Lung (tissue), 12 donors: ENCODE measurements around the gene HP1BP3. TPM values are rescaled to one million over a fixed set of nuclear protein-coding genes. Genes with fewer than 3 reads are reported as not detected.

Experiments
- ATAC-seq: fragments of 200-7000 bp; cut with Tn5 transposase; one replicate; pipeline ENCODE4 v1.9.1; 2020; ENCODE audit warnings: moderate number of reproducible peaks; ENCODE audit not compliant: insufficient read depth, low FRiP score
- DNase-seq, 3 donors: peaks; one replicate each; pipeline ENCODE4 v3.0.0-alpha.2; 2013 to 2017
- H3K27ac ChIP-seq, 2 donors: one replicate each; pipeline ENCODE4 v1.5.1; 2013; ENCODE audit warnings: mild to moderate bottlenecking in 2 of 2, moderate library complexity in 2 of 2, control low read depth in 1 of 2, inconsistent platforms in 1 of 2, low read depth in 1 of 2, low read length in 1 of 2
- H3K27me3 ChIP-seq, 3 donors: one replicate each; pipeline ENCODE4 v1.5.1; 2013; ENCODE audit warnings: low read length in 2 of 3; ENCODE audit not compliant: control insufficient read depth in 3 of 3, insufficient read depth in 3 of 3
- H3K36me3 ChIP-seq, 4 donors: one replicate each; pipeline ENCODE4 v1.5.1; 2013; ENCODE audit warnings: low read length in 4 of 4, mild to moderate bottlenecking in 1 of 4, moderate library complexity in 1 of 4; ENCODE audit not compliant: control insufficient read depth in 4 of 4, insufficient read depth in 4 of 4
- H3K4me1 ChIP-seq, 5 donors: one replicate each; pipeline ENCODE4 v1.5.1; 2013; ENCODE audit warnings: low read length in 5 of 5, mild to moderate bottlenecking in 2 of 5, moderate library complexity in 1 of 5; ENCODE audit not compliant: control insufficient read depth in 5 of 5, insufficient read depth in 5 of 5
- H3K4me3 ChIP-seq: one replicate; pipeline ENCODE4 v1.5.1; 2013; ENCODE audit warnings: mild to moderate bottlenecking, control low read depth, moderate library complexity
- H3K9ac ChIP-seq, 2 donors: one replicate each; pipeline ENCODE4 v1.5.1; 2013; ENCODE audit warnings: low read length in 2 of 2, control low read depth in 1 of 2; ENCODE audit not compliant: insufficient read depth in 1 of 2
- H3K9me3 ChIP-seq, 4 donors: one replicate each; pipeline ENCODE4 v1.5.1; 2013; ENCODE audit warnings: low read length in 3 of 4, mild to moderate bottlenecking in 1 of 4, moderate library complexity in 1 of 4; ENCODE audit not compliant: control insufficient read depth in 4 of 4, insufficient read depth in 3 of 4
- CTCF ChIP-seq: IDR thresholded peaks from 2 replicates; pipeline ENCODE4 v1.5.1; 2012; ENCODE audit warnings: mild to moderate bottlenecking; ENCODE audit errors: control extremely low read depth, extremely low read depth
- WGBS, 2 donors: extraction: QIAGEN DNeasy Blood & Tissue Kit; methylation state at CpG; one replicate each; pipeline ENCODE4 v1.1.7; 2013; 5-methylcytosine and 5-hydroxymethylcytosine counted together
- polyA plus RNA-seq, 2 donors: library from polyadenylated mRNA; stranded (reverse); fragments of 200-250 nt; gene quantifications; one replicate each; pipeline ENCODE4 v1.2.1, GENCODE V29; 2013
- total RNA-seq, 2 donors: library from RNA; depleted of rRNA in 1 of 2; stranded (reverse); fragments of >200 nt in 1 of 2; gene quantifications; one replicate each; pipeline ENCODE4 v1.2.1, GENCODE V29; 2014 to 2021
- donor health status: control.
- donor health status: control.
- donor health status: Bipolar disorder and iron deficiency.
- donor health status: healthy.
- donor health status: DM: yes; HTN: yes; CAD: no.

The HP1BP3 gene
- total and polyA plus RNA-seq, 4 donors: 63.0 to 316 (median 118) TPM

- no peak for TF ChIP-seq CTCF
Observed at GRCh38 chr1:20775700-20776099, 11.4 kb downstream of the HP1BP3 start.

GRCh38 chr1:20771780-20772179 is 15.3 kb downstream of the HP1BP3 start:
- no peaks in the 10 kb centered on the region for H3K9me3 ChIP-seq
- 90 to 94% methylated on average over 3 of the region's 3 CpGs for WGBS, 2 donors
- no peaks in the 10 kb centered on the region for H3K4me1 ChIP-seq
- H3K9ac ChIP-seq: no peak overlapping the region
- no peak overlapping the region for H3K4me3 ChIP-seq
- H3K27ac ChIP-seq: no peak overlapping the region
- DNase-seq (no peak), ATAC-seq (no peak)
- H3K27me3 ChIP-seq: no peaks in the 10 kb centered on the region
- TF ChIP-seq CTCF: no peak
- H3K36me3 ChIP-seq: peaks cover 25 to 74% (median 38%) of the 10 kb centered on the region in 4 donors

More at GRCh38 chr1:20775700-20776099, 11.4 kb downstream of the HP1BP3 start:
- no peak for ATAC-seq
- no peak overlapping the region for H3K4me3 ChIP-seq
- no peaks in the 10 kb centered on the region for H3K9me3 ChIP-seq
- H3K27ac ChIP-seq: no peak overlapping the region
- DNase-seq: no peak
- WGBS, 2 donors: 88 to 91% methylated on average over 4 of the region's 4 CpGs
- no peak overlapping the region for H3K9ac ChIP-seq
- H3K36me3 ChIP-seq: peaks cover 9 to 54% (median 24%) of the 10 kb centered on the region in 4 donors
- H3K4me1 ChIP-seq: peaks cover 0 to 7% (median 0%) of the 10 kb centered on the region in 5 donors
- H3K27me3 ChIP-seq: no peaks in the 10 kb centered on the region

GRCh38 chr1:20770314-20771087 is 16.6 kb downstream of the HP1BP3 start:
- peaks cover 33 to 69% (median 44%) of the 10 kb centered on the region in 4 donors for H3K36me3 ChIP-seq
- H3K27me3 ChIP-seq: no peaks in the 10 kb centered on the region
- no peaks in the 10 kb centered on the region for H3K4me1 ChIP-seq
- no peak overlapping the region for H3K27ac ChIP-seq
- no peak for DNase-seq
- no peak overlapping the region for H3K9ac ChIP-seq
- ATAC-seq: no peak
- no peaks in the 10 kb centered on the region for H3K9me3 ChIP-seq
- TF ChIP-seq CTCF: no peak
- WGBS, 2 donors: 96 to 97% methylated on average over 6 of the region's 6 CpGs
- H3K4me3 ChIP-seq: no peak overlapping the region
